Esophagus muscularis mucosa (tissue), 4 donors: ENCODE measurements around the gene NEURL1B. TPM values are rescaled to one million over a fixed set of nuclear protein-coding genes. Genes with fewer than 3 reads are reported as not detected.

ENCODE experiments used
- DNase-seq: peaks from one replicate; pipeline ENCODE4 v3.0.0-alpha.2; 2017; ENCODE audit errors: extremely low spot score
- H3K27ac ChIP-seq, 4 donors: fragments of 200-600 bp; sonication (generic); replicated peaks in 1 of 4; 1 replicate in 3 of 4; 2 replicates in 1 of 4; pipeline ENCODE4 v1.5.1; 2016 to 2019; ENCODE audit warnings: mild to moderate bottlenecking in 1 of 4
- H3K27me3 ChIP-seq, 4 donors: fragments of 200-600 bp; sonication (generic); one replicate each; pipeline versions ENCODE4 v1.5.1 to v1.6.0; 2016 to 2019
- H3K36me3 ChIP-seq, 4 donors: fragments of 200-600 bp; sonication (generic); one replicate each; pipeline ENCODE4 v1.5.1; 2016 to 2019
- H3K4me1 ChIP-seq, 4 donors: fragments of 200-600 bp; sonication (generic); one replicate each; pipeline ENCODE4 v1.5.1; 2016 to 2019
- H3K4me3 ChIP-seq, 4 donors: fragments of 200-600 bp; sonication (generic); 1 replicate in 2 of 4; 2 replicates in 2 of 4; pipeline ENCODE4 v1.5.1; 2016 to 2019; ENCODE audit warnings: mild to moderate bottlenecking in 4 of 4, moderate library complexity in 1 of 4
- H3K9me3 ChIP-seq, 4 donors: fragments of 200-600 bp; sonication (generic); 1 replicate in 3 of 4; 2 replicates in 1 of 4; pipeline ENCODE4 v1.5.1; 2016 to 2019
- CTCF ChIP-seq, 3 experiments: fragments of 200-600 bp in 2 of 3; fragments of 450-650 bp in 1 of 3; sonication (generic) in 2 of 3; IDR thresholded peaks; one replicate each; pipeline ENCODE4 v1.5.1; 2017 to 2019; ENCODE audit warnings: antibody characterized with exemption in 3 of 3, mild to moderate bottlenecking in 2 of 3, moderate library complexity in 1 of 3
- EP300 ChIP-seq: sonication (generic); formaldehyde crosslinking; IDR thresholded peaks from one replicate; pipeline ENCODE4 v1.6.1; 2017; ENCODE audit warnings: antibody characterized with exemption
- POLR2A ChIP-seq: fragments of 450-650 bp; IDR thresholded peaks from one replicate; pipeline ENCODE4 v1.6.1; 2017; ENCODE audit warnings: antibody characterized with exemption, moderate library complexity, mild to moderate bottlenecking, low read depth
- POLR2AphosphoS5 ChIP-seq, 2 donors: sonication (generic); formaldehyde crosslinking; IDR thresholded peaks; one replicate each; pipeline ENCODE4 v1.6.1; 2017; ENCODE audit warnings: antibody characterized with exemption in 2 of 2
- WGBS: methylation state at CpG from one replicate; pipeline ENCODE4 v1.1.5; 2018; 5-methylcytosine and 5-hydroxymethylcytosine counted together
- intact Hi-C: fragments of 100-400 bp; cut with DNase I; formaldehyde crosslinking; loops from one replicate; pipeline ENCODE4 v1.15.1; 2023
- total RNA-seq, 4 donors: library from RNA; depleted of rRNA; stranded (reverse); fragments of >200 nt; gene quantifications; one replicate each; pipeline versions ENCODE4 v1.1.0 to v1.2.1, GENCODE V29; 2016

Gene NEURL1B
- total RNA-seq, 4 donors from 2014 or later, result 34.1 to 87.1 (median 60.2) TPM

- Histone ChIP-seq H3K27me3 (no peaks in the 10 kb centered on the region), H3K9me3 (no peaks in the 10 kb centered on the region), H3K36me3 (peaks cover 0 to 9% (median 4%) of the 10 kb centered on the region in 4 donors), H3K27ac (peak overlapping the region; percentile 83 to 96 (median 94)), H3K4me3 (peak overlapping the region; percentile 68 to 98 (median 92)), H3K4me1 (peaks cover 21 to 78% (median 71%) of the 10 kb centered on the region in 4 donors)
- intact Hi-C loops, result loop anchor here (2.0 to 10.0 kb wide), 3 partner anchors 55 to 163 kb away; no protein-coding TSS in a partner anchor
- WGBS, result under 1% methylated on average over 34 of the region's 73 CpGs
- DNase-seq, result no peak
- TF ChIP-seq CTCF (IDR thresholded peaks at IDR 0.05), result peak in 2 of 3 experiments; percentile 22
- TF ChIP-seq POLR2A, result no peak
Observed at GRCh38 chr5:172641359-172642050, 442 bp downstream of the NEURL1B start.

- intact Hi-C loops, result loop anchor here (10.0 kb wide), 1 partner anchor 87 kb away; no protein-coding TSS in a partner anchor
- Histone ChIP-seq H3K27me3 (no peaks in the 10 kb centered on the region), H3K27ac (peak overlapping the region; percentile 83 to 96 (median 94)), H3K4me3 (peak overlapping the region; percentile 68 to 98 (median 92)), H3K36me3 (peaks cover 0 to 9% (median 4%) of the 10 kb centered on the region in 4 donors), H3K4me1 (peaks cover 27 to 80% (median 72%) of the 10 kb centered on the region in 4 donors), H3K9me3 (no peaks in the 10 kb centered on the region)
- WGBS, result 11% methylated on average over 11 of the region's 14 CpGs
- TF ChIP-seq POLR2A, result no peak
- TF ChIP-seq POLR2AphosphoS5 (IDR thresholded peaks at IDR 0.05), result peak in 1 of 2 donors; percentile 9
- DNase-seq, result no peak
Observed at GRCh38 chr5:172642051-172642409, 967 bp downstream of the NEURL1B start.

DNA sequence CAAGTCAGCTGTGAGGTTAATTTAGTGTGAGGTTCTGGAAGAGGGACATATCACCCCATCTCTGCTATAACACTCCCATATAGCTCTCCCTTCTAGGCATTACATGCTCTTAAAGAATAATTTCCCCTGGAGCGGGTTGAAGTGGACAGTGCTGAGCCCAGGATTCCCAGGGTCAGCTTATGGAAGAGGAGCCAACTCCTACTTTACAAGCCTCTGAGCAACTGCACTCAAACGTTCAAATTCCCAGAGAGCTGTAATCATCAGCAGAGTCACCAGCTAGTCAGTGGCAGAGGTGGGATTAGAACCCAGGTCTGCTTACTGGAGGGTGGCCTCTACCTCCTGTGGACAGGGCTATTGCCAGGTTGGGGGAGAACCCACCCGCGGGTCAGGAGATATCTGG is 1.4 kb downstream of the NEURL1B start:
- H3K4me1 ChIP-seq, result peaks cover 31 to 80% (median 72%) of the 10 kb centered on the region in 4 donors

GRCh38 chr5:172642926-172643871 is 2.1 kb downstream of the NEURL1B start:
- H3K27ac ChIP-seq, result peak overlapping the region; percentile 83 to 96 (median 94)
- H3K36me3 ChIP-seq, result peaks cover 0 to 9% (median 4%) of the 10 kb centered on the region in 4 donors
- TF ChIP-seq CTCF (IDR thresholded peaks at IDR 0.05), result peak in 2 of 3 experiments; percentile 6 to 12
- TF ChIP-seq POLR2A, result no peak
- no peak for TF ChIP-seq POLR2AphosphoS5 (IDR thresholded peaks at IDR 0.05)
- TF ChIP-seq EP300, result no peak
- intact Hi-C loops, result loop anchor here (10.0 kb wide), 1 partner anchor 88 kb away; no protein-coding TSS in a partner anchor
- no peaks in the 10 kb centered on the region for H3K27me3 ChIP-seq
- 25% methylated on average over 16 of the region's 16 CpGs for WGBS
- no peak for DNase-seq
- H3K4me1 ChIP-seq, result peaks cover 38 to 82% (median 77%) of the 10 kb centered on the region in 4 donors
- H3K4me3 ChIP-seq, result peak overlapping the region; percentile 68 to 98 (median 92)
- H3K9me3 ChIP-seq, result no peaks in the 10 kb centered on the region

More for the DNA sequence above, 1.4 kb downstream of the NEURL1B start:
- TF ChIP-seq POLR2AphosphoS5 (IDR thresholded peaks at IDR 0.05) (no peak), EP300 (no peak), POLR2A (no peak), CTCF (IDR thresholded peaks at IDR 0.05) (no peak)
- intact Hi-C loops, result loop anchor here (10.0 kb wide), 1 partner anchor 88 kb away; no protein-coding TSS in a partner anchor
- peak overlapping the region; percentile 68 to 98 (median 92) for H3K4me3 ChIP-seq
- no peak for DNase-seq
- 33% methylated on average over 1 of the region's 4 CpGs for WGBS
- H3K27me3 ChIP-seq, result no peaks in the 10 kb centered on the region
- H3K9me3 ChIP-seq, result no peaks in the 10 kb centered on the region
- H3K36me3 ChIP-seq, result peaks cover 0 to 9% (median 4%) of the 10 kb centered on the region in 4 donors
- H3K27ac ChIP-seq, result peak overlapping the region; percentile 83 to 96 (median 94)
